CD4-positive, alpha-beta T cell treated with Interleukin-2 at 100 ng/mL for 4 hours (primary cell): ENCODE results near the gene ZNF831.

ENCODE experiments used
- DNase-seq: peaks from one replicate; pipeline ENCODE4 v3.0.0-alpha.2; 2020; ENCODE audit warnings: low spot score

ZNF831 gene

GRCh38 chr20:59157531-59157930 is 6.1 kb upstream of the ZNF831 start:
- DNase-seq: no peak

GRCh38 chr20:59157961-59158541 is 5.6 kb upstream of the ZNF831 start:
- DNase-seq: no peak

GRCh38 chr20:59158673-59159072 is 4.9 kb upstream of the ZNF831 start:
- no peak for DNase-seq

- DNase-seq: no peak
Observed at GRCh38 chr20:59159091-59159490, 4.5 kb upstream of the ZNF831 start.

GRCh38 chr20:59159493-59160376 is 3.9 kb upstream of the ZNF831 start:
- DNase-seq: peak; percentile 82

GRCh38 chr20:59160389-59161115 is 3.1 kb upstream of the ZNF831 start:
- no peak for DNase-seq

GRCh38 chr20:59161721-59162120 is 1.9 kb upstream of the ZNF831 start:
- DNase-seq: peak; percentile 70

- peak; percentile 34 for DNase-seq
Observed at GRCh38 chr20:59164686-59165391, 1.2 kb downstream of the ZNF831 start.

GRCh38 chr20:59165396-59165795 is 1.8 kb downstream of the ZNF831 start:
- no peak for DNase-seq

GRCh38 chr20:59165891-59166709 is 2.5 kb downstream of the ZNF831 start:
- DNase-seq: peak; percentile 67

GRCh38 chr20:59170406-59171349 is 7.1 kb downstream of the ZNF831 start:
- DNase-seq: no peak

GRCh38 chr20:59171986-59172385 is 8.4 kb downstream of the ZNF831 start:
- no peak for DNase-seq

- no peak for DNase-seq
Observed at GRCh38 chr20:59173938-59174491, 10.4 kb downstream of the ZNF831 start.

GRCh38 chr20:59175002-59175401 is 11.4 kb downstream of the ZNF831 start:
- no peak for DNase-seq

GRCh38 chr20:59175861-59176260 is 12.2 kb downstream of the ZNF831 start:
- DNase-seq: no peak

- no peak for DNase-seq
Observed at GRCh38 chr20:59176812-59177211, 13.2 kb downstream of the ZNF831 start.

- DNase-seq: peak; percentile 66
Observed at GRCh38 chr20:59177266-59178250, 13.9 kb downstream of the ZNF831 start.

- no peak for DNase-seq
Observed at GRCh38 chr20:59178983-59179595, 15.5 kb downstream of the ZNF831 start.
